T-cell (primary cell): ENCODE results near the gene MAGEB4. TPM values are rescaled to one million over a fixed set of nuclear protein-coding genes. Genes with fewer than 3 reads are reported as not detected.

Experiments
- ATAC-seq, 4 experiments: fragments of 200-7000 bp in 3 of 4; fragments of 150-1000 bp in 1 of 4; cut with Tn5 transposase; replicated peaks in 1 of 4; 1 replicate in 3 of 4; 2 replicates in 1 of 4; pipeline ENCODE4 v1.10.0; 2021; ENCODE audit warnings: moderate library complexity in 3 of 4, mild to moderate bottlenecking in 2 of 4, moderate number of reproducible peaks in 1 of 4
- CTCF ChIA-PET, 2 donors: fragments of 300-600 bp; sonication (Branson Sonifier 250); formaldehyde crosslinking; loops; one replicate each; lab custom pipeline; 2022; ENCODE audit warnings: antibody characterized with exemption in 2 of 2; lab: Charles Lee
- POLR2A ChIA-PET, 2 donors: fragments of 300-600 bp; sonication (Branson Sonifier 250); formaldehyde crosslinking; loops; one replicate each; lab custom pipeline; 2022; ENCODE audit warnings: antibody characterized with exemption in 2 of 2; lab: Charles Lee
- DNase-seq, 35 experiments: peaks; one replicate each; pipeline versions ENCODE4 v3.0.0 to v3.0.0-alpha.2; 2013 to 2023
- H3K27ac ChIP-seq: one replicate; pipeline ENCODE4 v1.5.1; 2013; ENCODE audit warnings: low read length
- H3K27me3 ChIP-seq, 2 experiments: replicated peaks in 1 of 2; 1 replicate in 1 of 2; 2 replicates in 1 of 2; pipeline versions ENCODE4 v1.6.1 to v1.7.0; 2013; ENCODE audit warnings: low read length in 1 of 2, mixed read lengths in 1 of 2; ENCODE audit not compliant: control insufficient read depth in 2 of 2, insufficient read depth in 2 of 2; ENCODE audit errors: extremely low read depth in 1 of 2
- H3K36me3 ChIP-seq, 2 donors: 1 replicate in 1 of 2; 2 replicates in 1 of 2; pipeline versions ENCODE4 v1.6.1 to v1.7.0; 2013; ENCODE audit warnings: low read length in 1 of 2; ENCODE audit not compliant: control insufficient read depth in 2 of 2, insufficient read depth in 1 of 2; ENCODE audit errors: extremely low read depth in 1 of 2
- H3K4me1 ChIP-seq, 2 experiments: 1 replicate in 1 of 2; 2 replicates in 1 of 2; pipeline versions ENCODE4 v1.6.1 to v1.7.0; 2013; ENCODE audit warnings: low read length in 2 of 2, mixed read lengths in 1 of 2; ENCODE audit not compliant: insufficient read depth in 2 of 2, control insufficient read depth in 1 of 2; ENCODE audit errors: extremely low read depth in 1 of 2
- H3K4me3 ChIP-seq, 2 donors: 1 replicate in 1 of 2; 2 replicates in 1 of 2; pipeline versions ENCODE4 v1.5.1 to v1.7.0; 2013; ENCODE audit warnings: mild to moderate bottlenecking in 2 of 2, low read length in 1 of 2, moderate library complexity in 1 of 2; ENCODE audit not compliant: control insufficient read depth in 1 of 2; ENCODE audit errors: extremely low read depth in 1 of 2
- H3K9me3 ChIP-seq: 2 replicates; pipeline ENCODE4 v1.7.0; 2013
- H3K27ac Mint-ChIP-seq, 2 donors: one replicate each; pipeline ENCODE4 v1.8.0; 2020 to 2021; ENCODE audit warnings: mild to moderate bottlenecking in 2 of 2, mixed read lengths in 2 of 2
- H3K27me3 Mint-ChIP-seq, 2 donors: one replicate each; pipeline ENCODE4 v1.8.0; 2021 to 2022; ENCODE audit warnings: mixed read lengths in 2 of 2
- H3K36me3 Mint-ChIP-seq: one replicate; pipeline ENCODE4 v1.8.0; 2021; ENCODE audit warnings: mixed read lengths
- H3K4me1 Mint-ChIP-seq, 3 donors: one replicate each; pipeline ENCODE4 v1.8.0; 2020 to 2022; ENCODE audit warnings: mixed read lengths in 3 of 3, mild to moderate bottlenecking in 1 of 3
- H3K4me3 Mint-ChIP-seq, 3 donors: one replicate each; pipeline ENCODE4 v1.8.0; 2020 to 2022; ENCODE audit warnings: mild to moderate bottlenecking in 3 of 3, mixed read lengths in 3 of 3, moderate library complexity in 3 of 3
- H3K9me3 Mint-ChIP-seq, 3 donors: one replicate each; pipeline ENCODE4 v1.8.0; 2020 to 2022; ENCODE audit warnings: mixed read lengths in 3 of 3
- WGBS: methylation state at CpG from one replicate; pipeline ENCODE4 v1.1.5; 2013; ENCODE audit warnings: missing lambda C conversion rate; ENCODE audit not compliant: insufficient coverage; 5-methylcytosine and 5-hydroxymethylcytosine counted together
- total RNA-seq, 35 experiments: library from RNA in 6 of 35; stranded (reverse) in 6 of 35; fragments of 120-200 nt in 1 of 35; gene quantifications; one replicate each; pipeline versions ENCODE4 v1.2.1 to v1.2.4 and lab custom pipeline; 2013 to 2026

Gene MAGEB4
- total RNA-seq, 5 donors from 2014 or later (not counting 1 experiment from before 2014, with no cell fraction given) = not detected

DNA sequence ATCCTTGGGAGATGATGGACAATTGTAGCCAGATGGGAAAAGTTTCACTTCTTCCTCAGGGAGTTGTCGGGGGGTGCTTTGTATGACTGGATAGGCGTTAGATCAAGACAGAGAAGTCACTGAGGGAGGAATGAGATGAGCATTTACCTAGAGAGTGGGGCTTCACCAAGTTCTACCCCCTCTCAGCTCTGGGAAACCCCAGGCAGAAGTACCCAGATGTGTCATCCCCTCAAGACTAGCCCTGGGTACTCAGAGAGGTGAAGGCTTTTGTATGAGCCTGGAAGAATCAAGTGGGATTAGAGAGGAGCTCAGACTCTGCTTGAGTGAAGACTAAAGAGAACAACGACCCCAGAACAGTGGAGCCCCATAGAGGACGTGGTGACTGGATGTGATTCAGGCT lies 7.1 kb downstream of the MAGEB4 start:
- POLR2A ChIA-PET = no interaction called here
- CTCF ChIA-PET = no interaction called here
- Histone ChIP-seq H3K27ac (no peak overlapping the region), H3K36me3 (no peaks in the 10 kb centered on the region), H3K27me3 (no peaks in the 10 kb centered on the region), H3K4me3 (no peak overlapping the region), H3K4me1 (no peaks in the 10 kb centered on the region), H3K9me3 (no peaks in the 10 kb centered on the region)
- Mint-ChIP-seq H3K27me3 (peaks cover 0 to 15% of the 10 kb centered on the region in 2 donors), H3K4me1 (no peaks in the 10 kb centered on the region), H3K27ac (no peak overlapping the region), H3K36me3 (no peaks in the 10 kb centered on the region), H3K4me3 (no peak overlapping the region), H3K9me3 (peaks cover 0 to 4% (median 0%) of the 10 kb centered on the region in 3 donors)
- DNase-seq = no peak
- ATAC-seq = no peak
- WGBS = no CpG with 5 or more reads among the region's 4 CpGs

GRCh38 chrX:30253257-30253656 lies 11.5 kb downstream of the MAGEB4 start:
- 100% methylated on average over 1 of the region's 1 CpG for WGBS
- Histone ChIP-seq H3K36me3 (no peaks in the 10 kb centered on the region), H3K9me3 (no peaks in the 10 kb centered on the region), H3K4me1 (no peaks in the 10 kb centered on the region), H3K27ac (no peak overlapping the region), H3K27me3 (no peaks in the 10 kb centered on the region), H3K4me3 (no peak overlapping the region)
- Mint-ChIP-seq H3K4me1 (no peaks in the 10 kb centered on the region), H3K27me3 (peaks cover 0 to 6% of the 10 kb centered on the region in 2 donors), H3K4me3 (no peak overlapping the region), H3K9me3 (peaks cover 3 to 4% (median 4%) of the 10 kb centered on the region in 3 donors), H3K27ac (no peak overlapping the region), H3K36me3 (no peaks in the 10 kb centered on the region)
- no peak for DNase-seq
- ChIA-PET POLR2A (no interaction called here), CTCF (no interaction called here)
- no peak for ATAC-seq

DNA sequence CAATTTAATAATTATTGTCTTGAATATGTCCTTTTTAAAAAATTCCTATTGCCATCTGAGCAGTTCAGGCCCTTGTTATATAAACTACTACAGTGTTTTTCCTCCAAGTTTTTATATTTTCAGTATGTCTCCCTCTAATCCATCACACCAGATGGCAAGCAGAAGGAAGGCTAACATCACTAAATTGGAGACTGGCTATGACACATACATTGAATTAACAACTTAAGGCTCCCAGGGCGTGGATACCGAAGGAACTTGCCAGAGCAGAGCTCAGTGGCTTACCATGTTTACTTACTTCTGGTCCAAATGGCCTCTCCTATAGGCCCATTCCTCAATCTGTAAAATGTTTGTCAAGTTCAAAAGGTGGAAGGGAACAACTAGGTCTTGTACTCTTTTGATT lies 18.1 kb downstream of the MAGEB4 start:
- H3K9me3 Mint-ChIP-seq = peaks cover 0 to 4% (median 3%) of the 10 kb centered on the region in 3 donors
- Histone ChIP-seq H3K9me3 (no peaks in the 10 kb centered on the region), H3K4me3 (no peak overlapping the region), H3K4me1 (no peaks in the 10 kb centered on the region), H3K27me3 (no peaks in the 10 kb centered on the region), H3K36me3 (no peaks in the 10 kb centered on the region), H3K27ac (no peak overlapping the region)
- H3K27ac Mint-ChIP-seq = no peak overlapping the region
- no CpG with 5 or more reads among the region's 2 CpGs for WGBS
- H3K4me1 Mint-ChIP-seq = no peaks in the 10 kb centered on the region
- DNase-seq (no peak), ATAC-seq (no peak)
- H3K36me3 Mint-ChIP-seq = no peaks in the 10 kb centered on the region
- ChIA-PET POLR2A (no interaction called here), CTCF (no interaction called here)
- H3K27me3 Mint-ChIP-seq = peaks cover 0 to 6% of the 10 kb centered on the region in 2 donors
- no peak overlapping the region for H3K4me3 Mint-ChIP-seq

GRCh38 chrX:30261012-30261411 lies 19.2 kb downstream of the MAGEB4 start:
- Mint-ChIP-seq H3K27me3 (peaks cover 0 to 6% of the 10 kb centered on the region in 2 donors), H3K9me3 (peaks cover 0 to 3% (median 0%) of the 10 kb centered on the region in 3 donors), H3K4me3 (no peak overlapping the region), H3K4me1 (no peaks in the 10 kb centered on the region), H3K27ac (no peak overlapping the region), H3K36me3 (no peaks in the 10 kb centered on the region)
- POLR2A ChIA-PET = no interaction called here
- Histone ChIP-seq H3K4me3 (no peak overlapping the region), H3K27me3 (no peaks in the 10 kb centered on the region), H3K4me1 (no peaks in the 10 kb centered on the region), H3K9me3 (no peaks in the 10 kb centered on the region), H3K36me3 (no peaks in the 10 kb centered on the region), H3K27ac (no peak overlapping the region)
- ATAC-seq (no peak), DNase-seq (no peak)
- CTCF ChIA-PET = no interaction called here

DNA sequence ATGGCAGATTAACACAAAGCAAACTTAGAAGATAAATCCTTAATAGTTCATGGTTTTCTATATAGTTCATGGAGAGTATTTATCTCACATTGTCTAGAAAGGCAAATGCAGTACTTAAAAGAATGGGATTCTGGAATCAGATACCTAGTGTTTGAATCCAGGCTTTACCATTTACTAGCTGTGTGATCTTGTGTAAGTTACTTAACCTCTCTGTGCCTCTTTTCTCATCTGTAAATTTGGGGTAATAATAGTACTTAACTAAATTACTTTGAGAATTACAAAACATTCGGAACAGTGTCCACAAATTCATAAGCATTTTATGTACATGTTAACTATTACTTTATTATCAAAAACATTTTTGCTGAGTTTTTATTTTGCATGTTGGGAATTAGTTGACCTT lies 21.0 kb downstream of the MAGEB4 start:
- Mint-ChIP-seq H3K9me3 (no peaks in the 10 kb centered on the region), H3K27ac (no peak overlapping the region), H3K4me1 (no peaks in the 10 kb centered on the region), H3K4me3 (no peak overlapping the region), H3K36me3 (no peaks in the 10 kb centered on the region), H3K27me3 (peaks cover 0 to 6% of the 10 kb centered on the region in 2 donors)
- no peaks in the 10 kb centered on the region for H3K27me3 ChIP-seq
- H3K36me3 ChIP-seq = no peaks in the 10 kb centered on the region
- ChIA-PET CTCF (no interaction called here), POLR2A (no interaction called here)
- H3K4me1 ChIP-seq = no peaks in the 10 kb centered on the region
- no CpG with 5 or more reads among the region's 1 CpG for WGBS
- H3K4me3 ChIP-seq = no peak overlapping the region
- ATAC-seq = no peak
- no peak for DNase-seq
- no peaks in the 10 kb centered on the region for H3K9me3 ChIP-seq
- H3K27ac ChIP-seq = no peak overlapping the region

GRCh38 chrX:30270639-30271038 lies 28.8 kb downstream of the MAGEB4 start:
- H3K27ac ChIP-seq = no peak overlapping the region
- H3K27ac Mint-ChIP-seq = no peak overlapping the region
- no peaks in the 10 kb centered on the region for H3K9me3 ChIP-seq
- CTCF ChIA-PET = no interaction called here
- H3K4me1 ChIP-seq = no peaks in the 10 kb centered on the region
- H3K27me3 ChIP-seq = no peaks in the 10 kb centered on the region
- no peaks in the 10 kb centered on the region for H3K36me3 ChIP-seq
- POLR2A ChIA-PET = no interaction called here
- DNase-seq (no peak), ATAC-seq (no peak)
- H3K36me3 Mint-ChIP-seq = no peaks in the 10 kb centered on the region
- no peak overlapping the region for H3K4me3 Mint-ChIP-seq
- no CpG with 5 or more reads among the region's 3 CpGs for WGBS
- no peaks in the 10 kb centered on the region for H3K4me1 Mint-ChIP-seq
- H3K27me3 Mint-ChIP-seq = peaks cover 0 to 14% of the 10 kb centered on the region in 2 donors
- no peak overlapping the region for H3K4me3 ChIP-seq
- no peaks in the 10 kb centered on the region for H3K9me3 Mint-ChIP-seq

DNA sequence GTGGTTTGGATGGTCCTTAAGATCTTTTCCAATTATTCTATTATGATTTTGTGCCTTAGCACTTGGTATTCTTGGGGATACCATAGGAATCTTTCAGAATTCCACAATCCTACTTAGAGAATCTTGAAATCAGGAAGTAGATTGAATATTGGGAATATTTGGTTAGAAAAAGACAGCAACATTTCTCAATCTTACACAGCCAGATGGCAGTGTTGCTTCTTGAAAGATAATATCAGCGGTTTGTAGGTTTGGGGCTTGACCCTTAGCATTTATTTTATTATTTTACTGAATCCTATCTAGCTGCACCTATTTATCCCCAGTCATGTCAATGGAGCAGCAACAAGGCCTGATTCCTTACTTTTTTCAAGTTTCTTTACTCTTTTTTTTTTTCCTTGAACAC lies 33.7 kb downstream of the MAGEB4 start:
- Mint-ChIP-seq H3K4me1 (peaks cover 5 to 8% (median 8%) of the 10 kb centered on the region in 3 donors), H3K4me3 (no peak overlapping the region), H3K27me3 (peaks cover 0 to 15% of the 10 kb centered on the region in 2 donors), H3K27ac (no peak overlapping the region), H3K9me3 (no peaks in the 10 kb centered on the region), H3K36me3 (no peaks in the 10 kb centered on the region)
- DNase-seq (no peak), ATAC-seq (no peak)
- Histone ChIP-seq H3K36me3 (no peaks in the 10 kb centered on the region), H3K27ac (no peak overlapping the region), H3K9me3 (no peaks in the 10 kb centered on the region), H3K4me1 (peaks cover 0 to 9% of the 10 kb centered on the region in 2 experiments), H3K4me3 (no peak overlapping the region), H3K27me3 (no peaks in the 10 kb centered on the region)
- no CpG with 5 or more reads among the region's 1 CpG for WGBS
- ChIA-PET POLR2A (no interaction called here), CTCF (no interaction called here)
